GM12878 (cell line): ENCODE measurements around the gene PHF8. TPM values are rescaled to one million over a fixed set of nuclear protein-coding genes. Genes with fewer than 3 reads are reported as not detected.

Experiments used
- ATF7 ChIP-seq: fragments of 450-650 bp; IDR thresholded peaks from 2 replicates; pipeline ENCODE4 v1.6.1; 2016; ENCODE audit warnings: low read depth, mild to moderate bottlenecking
- BHLHE40 ChIP-seq, 2 experiments: fragments of 450-650 bp in 1 of 2; IDR thresholded peaks; 2 replicates each; pipeline ENCODE4 v1.6.1; 2011 to 2017; ENCODE audit warnings: low read depth in 2 of 2, borderline replicate concordance in 1 of 2, improper control_type of control experiment in 1 of 2, low read length in 1 of 2, mild to moderate bottlenecking in 1 of 2
- BRCA1 ChIP-seq: IDR thresholded peaks from 2 replicates; pipeline ENCODE4 v1.6.1; 2011; ENCODE audit warnings: low read depth, low read length, improper control_type of control experiment
- CBX3 ChIP-seq: fragments of 200-600 bp; sonication (generic); IDR thresholded peaks from 2 replicates; pipeline ENCODE4 v1.6.1; 2016; ENCODE audit warnings: low read depth, borderline replicate concordance
- HCFC1 ChIP-seq: fragments of 150-350 bp; IDR thresholded peaks from 2 replicates; pipeline ENCODE4 v1.6.1; 2014; ENCODE audit warnings: low read length
- HDAC6 ChIP-seq: fragments of 200-600 bp; sonication (generic); IDR thresholded peaks from one replicate; pipeline ENCODE4 v1.8.0; 2017; ENCODE audit warnings: antibody characterized with exemption; ENCODE audit not compliant: unreplicated experiment
- KLF5 ChIP-seq: fragments of 450-650 bp; IDR thresholded peaks from 2 replicates; pipeline ENCODE4 v1.6.1; 2014; ENCODE audit warnings: mild to moderate bottlenecking; ENCODE audit not compliant: partially characterized antibody
- LARP7 ChIP-seq: fragments of 450-650 bp; IDR thresholded peaks from 2 replicates; pipeline ENCODE4 v1.6.1; 2017; ENCODE audit warnings: mild to moderate bottlenecking
- MYC ChIP-seq: IDR thresholded peaks from 2 replicates; pipeline ENCODE4 v1.6.1; 2011; ENCODE audit warnings: mild to moderate bottlenecking, low read length, moderate library complexity, inconsistent platforms; ENCODE audit not compliant: insufficient read depth, insufficient replicate concordance, insufficient read length, severe bottlenecking
- NBN ChIP-seq: fragments of 450-650 bp; IDR thresholded peaks from 2 replicates; pipeline ENCODE4 v1.6.1; 2016
- NR2C1 ChIP-seq: fragments of 450-650 bp; IDR thresholded peaks from 2 replicates; pipeline ENCODE4 v1.6.1; 2017; ENCODE audit warnings: antibody characterized with exemption, mild to moderate bottlenecking, moderate library complexity
- NRF1 ChIP-seq: conservative IDR thresholded peaks from 2 replicates; pipeline ENCODE4 v1.6.1; 2011; ENCODE audit warnings: mild to moderate bottlenecking, low read depth, low read length, improper control_type of control experiment
- POLR2A ChIP-seq: IDR thresholded peaks from 2 replicates; pipeline ENCODE4 v1.6.1; 2011; ENCODE audit warnings: low read depth, mild to moderate bottlenecking, low read length
- RB1 ChIP-seq: fragments of 450-650 bp; formaldehyde crosslinking; IDR thresholded peaks from 2 replicates; pipeline ENCODE4 v1.6.1; 2017; ENCODE audit warnings: mild to moderate bottlenecking, borderline replicate concordance
- TBL1XR1 ChIP-seq: IDR thresholded peaks from 2 replicates; pipeline ENCODE4 v1.6.1; 2012; ENCODE audit warnings: low read depth, low read length, improper control_type of control experiment
- TCF7 ChIP-seq: IDR thresholded peaks from 2 replicates; pipeline ENCODE4 v1.6.1; 2014; ENCODE audit warnings: antibody characterized with exemption, borderline replicate concordance
- polyA plus RNA-seq, 11 experiments: library from polyadenylated mRNA; depleted of rRNA in 4 of 11; unstranded in 6 of 11; stranded (reverse) in 5 of 11; fragments of >200 nt; fragmentation: Nextera tagmentation in 4 of 11; fragmentation: Illumina TruSeq in 1 of 11; extraction: Ambion mirVana in 4 of 11; extraction: Trizol in 1 of 11; gene quantifications; 1 replicate in 1 of 11; 2 replicates in 10 of 11; pipeline versions ENCODE4 v1.2.1 to v1.2.3, GENCODE V29; 2011 to 2016; ENCODE audit warnings: inconsistent platforms in 2 of 11, missing spikeins in 2 of 11, low read depth in 1 of 11
- total RNA-seq, 4 experiments: library from RNA; depleted of rRNA in 3 of 4; stranded (reverse); fragments of >200 nt in 3 of 4; fragmentation: Illumina TruSeq in 1 of 4; extraction: Trizol in 1 of 4; gene quantifications; 2 replicates each; pipeline versions ENCODE4 v1.2.1 to v1.2.3, GENCODE V29; 2013 to 2021
- TF ChIP-seq, protein P1 (sequence below): fragments of 450-650 bp; IDR thresholded peaks from 2 replicates; pipeline ENCODE4 v1.6.1; 2016; ENCODE audit warnings: mild to moderate bottlenecking
- TF ChIP-seq, protein P2 (sequence below): fragments of 450-650 bp; IDR thresholded peaks from 2 replicates; pipeline ENCODE4 v1.6.1; 2014; ENCODE audit warnings: mild to moderate bottlenecking
- TF ChIP-seq, protein P3 (sequence below): IDR thresholded peaks from 2 replicates; pipeline ENCODE4 v1.6.1; 2012; ENCODE audit warnings: improper control_type of control experiment, low read depth, low read length; ENCODE audit not compliant: insufficient replicate concordance
- TF ChIP-seq, protein P4 (sequence below): IDR thresholded peaks from 2 replicates; pipeline ENCODE4 v1.6.1; 2012; ENCODE audit warnings: low read length, inconsistent platforms

Gene PHF8
- total and polyA plus RNA-seq, 10 of the 15 experiments (the other 5 are each of a cell fraction or from before 2014, with no cell fraction given) = 2.4 to 23.7 (median 12.7) TPM

DNA sequence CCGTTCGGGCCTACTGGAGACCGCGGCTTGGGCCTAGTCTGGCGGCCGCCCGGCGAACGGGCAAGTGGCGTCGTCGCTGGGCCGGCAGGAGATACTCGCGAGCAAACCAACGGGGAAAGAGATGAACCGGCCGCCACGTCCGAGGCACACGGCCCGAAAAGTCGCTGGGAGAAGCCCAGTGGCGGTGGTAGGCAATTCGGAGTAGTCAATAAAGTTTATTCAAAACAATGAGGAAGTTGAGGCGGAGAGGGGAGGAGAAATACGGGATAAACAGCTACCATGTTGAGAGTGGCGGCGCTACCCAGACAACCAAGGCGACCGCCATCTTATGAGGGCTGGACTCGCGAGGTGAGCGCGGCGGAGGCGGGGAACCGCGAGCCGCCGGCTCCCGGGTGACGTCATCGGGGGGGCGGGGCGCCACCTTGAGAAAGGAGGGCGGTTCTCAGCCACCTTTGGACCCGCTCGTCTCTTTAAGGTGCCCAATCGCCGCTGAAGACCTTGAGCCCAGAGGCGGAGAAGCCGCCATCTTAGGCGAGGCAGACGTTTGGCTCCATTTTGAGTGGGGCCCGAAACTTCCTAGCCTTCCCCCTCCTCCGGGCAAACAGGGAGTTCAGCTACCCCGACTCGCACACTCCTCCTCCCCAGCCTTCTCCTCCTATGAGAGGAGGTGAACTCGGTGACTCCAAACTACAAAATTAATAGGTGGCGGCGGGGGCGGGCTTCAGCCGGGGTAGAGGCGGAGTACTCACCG, at the start of gene PHF8 (continued):
- TF ChIP-seq MYC = no peak
- peak; percentile 58 for TF ChIP-seq POLR2A
- TF ChIP-seq, protein P1, sequence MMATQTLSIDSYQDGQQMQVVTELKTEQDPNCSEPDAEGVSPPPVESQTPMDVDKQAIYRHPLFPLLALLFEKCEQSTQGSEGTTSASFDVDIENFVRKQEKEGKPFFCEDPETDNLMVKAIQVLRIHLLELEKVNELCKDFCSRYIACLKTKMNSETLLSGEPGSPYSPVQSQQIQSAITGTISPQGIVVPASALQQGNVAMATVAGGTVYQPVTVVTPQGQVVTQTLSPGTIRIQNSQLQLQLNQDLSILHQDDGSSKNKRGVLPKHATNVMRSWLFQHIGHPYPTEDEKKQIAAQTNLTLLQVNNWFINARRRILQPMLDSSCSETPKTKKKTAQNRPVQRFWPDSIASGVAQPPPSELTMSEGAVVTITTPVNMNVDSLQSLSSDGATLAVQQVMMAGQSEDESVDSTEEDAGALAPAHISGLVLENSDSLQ = peak; percentile 91
- TF ChIP-seq LARP7 = 0 out of 2 replicates have a peak, but pooled peaks have one; percentile 67
- TF ChIP-seq ATF7 = peak; percentile 99
- TF ChIP-seq, protein P2, sequence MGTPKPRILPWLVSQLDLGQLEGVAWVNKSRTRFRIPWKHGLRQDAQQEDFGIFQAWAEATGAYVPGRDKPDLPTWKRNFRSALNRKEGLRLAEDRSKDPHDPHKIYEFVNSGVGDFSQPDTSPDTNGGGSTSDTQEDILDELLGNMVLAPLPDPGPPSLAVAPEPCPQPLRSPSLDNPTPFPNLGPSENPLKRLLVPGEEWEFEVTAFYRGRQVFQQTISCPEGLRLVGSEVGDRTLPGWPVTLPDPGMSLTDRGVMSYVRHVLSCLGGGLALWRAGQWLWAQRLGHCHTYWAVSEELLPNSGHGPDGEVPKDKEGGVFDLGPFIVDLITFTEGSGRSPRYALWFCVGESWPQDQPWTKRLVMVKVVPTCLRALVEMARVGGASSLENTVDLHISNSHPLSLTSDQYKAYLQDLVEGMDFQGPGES = no peak
- TF ChIP-seq NBN = peak; percentile 98
- no peak for TF ChIP-seq TCF7
- TF ChIP-seq, protein P3, sequence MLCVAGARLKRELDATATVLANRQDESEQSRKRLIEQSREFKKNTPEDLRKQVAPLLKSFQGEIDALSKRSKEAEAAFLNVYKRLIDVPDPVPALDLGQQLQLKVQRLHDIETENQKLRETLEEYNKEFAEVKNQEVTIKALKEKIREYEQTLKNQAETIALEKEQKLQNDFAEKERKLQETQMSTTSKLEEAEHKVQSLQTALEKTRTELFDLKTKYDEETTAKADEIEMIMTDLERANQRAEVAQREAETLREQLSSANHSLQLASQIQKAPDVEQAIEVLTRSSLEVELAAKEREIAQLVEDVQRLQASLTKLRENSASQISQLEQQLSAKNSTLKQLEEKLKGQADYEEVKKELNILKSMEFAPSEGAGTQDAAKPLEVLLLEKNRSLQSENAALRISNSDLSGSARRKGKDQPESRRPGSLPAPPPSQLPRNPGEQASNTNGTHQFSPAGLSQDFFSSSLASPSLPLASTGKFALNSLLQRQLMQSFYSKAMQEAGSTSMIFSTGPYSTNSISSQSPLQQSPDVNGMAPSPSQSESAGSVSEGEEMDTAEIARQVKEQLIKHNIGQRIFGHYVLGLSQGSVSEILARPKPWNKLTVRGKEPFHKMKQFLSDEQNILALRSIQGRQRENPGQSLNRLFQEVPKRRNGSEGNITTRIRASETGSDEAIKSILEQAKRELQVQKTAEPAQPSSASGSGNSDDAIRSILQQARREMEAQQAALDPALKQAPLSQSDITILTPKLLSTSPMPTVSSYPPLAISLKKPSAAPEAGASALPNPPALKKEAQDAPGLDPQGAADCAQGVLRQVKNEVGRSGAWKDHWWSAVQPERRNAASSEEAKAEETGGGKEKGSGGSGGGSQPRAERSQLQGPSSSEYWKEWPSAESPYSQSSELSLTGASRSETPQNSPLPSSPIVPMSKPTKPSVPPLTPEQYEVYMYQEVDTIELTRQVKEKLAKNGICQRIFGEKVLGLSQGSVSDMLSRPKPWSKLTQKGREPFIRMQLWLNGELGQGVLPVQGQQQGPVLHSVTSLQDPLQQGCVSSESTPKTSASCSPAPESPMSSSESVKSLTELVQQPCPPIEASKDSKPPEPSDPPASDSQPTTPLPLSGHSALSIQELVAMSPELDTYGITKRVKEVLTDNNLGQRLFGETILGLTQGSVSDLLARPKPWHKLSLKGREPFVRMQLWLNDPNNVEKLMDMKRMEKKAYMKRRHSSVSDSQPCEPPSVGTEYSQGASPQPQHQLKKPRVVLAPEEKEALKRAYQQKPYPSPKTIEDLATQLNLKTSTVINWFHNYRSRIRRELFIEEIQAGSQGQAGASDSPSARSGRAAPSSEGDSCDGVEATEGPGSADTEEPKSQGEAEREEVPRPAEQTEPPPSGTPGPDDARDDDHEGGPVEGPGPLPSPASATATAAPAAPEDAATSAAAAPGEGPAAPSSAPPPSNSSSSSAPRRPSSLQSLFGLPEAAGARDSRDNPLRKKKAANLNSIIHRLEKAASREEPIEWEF = no peak
- TF ChIP-seq KLF5 = no peak
- peak; percentile 34; the same call in 1 of the 2 replicates for TF ChIP-seq BRCA1
- TF ChIP-seq HDAC6 = no peak
- peak in 1 of 2 experiments; percentile 9; a peak in 1 of 4 replicates for TF ChIP-seq BHLHE40 (IDR thresholded peaks at IDR 0.05; ENCODE audit: borderline replicate concordance in 1 of 2, low read depth in 2 of 2, low read length in 1 of 2)
- no peak for TF ChIP-seq RB1
- peak; percentile 6; the same call in 1 of the 2 replicates for TF ChIP-seq TBL1XR1
- TF ChIP-seq, protein P4, sequence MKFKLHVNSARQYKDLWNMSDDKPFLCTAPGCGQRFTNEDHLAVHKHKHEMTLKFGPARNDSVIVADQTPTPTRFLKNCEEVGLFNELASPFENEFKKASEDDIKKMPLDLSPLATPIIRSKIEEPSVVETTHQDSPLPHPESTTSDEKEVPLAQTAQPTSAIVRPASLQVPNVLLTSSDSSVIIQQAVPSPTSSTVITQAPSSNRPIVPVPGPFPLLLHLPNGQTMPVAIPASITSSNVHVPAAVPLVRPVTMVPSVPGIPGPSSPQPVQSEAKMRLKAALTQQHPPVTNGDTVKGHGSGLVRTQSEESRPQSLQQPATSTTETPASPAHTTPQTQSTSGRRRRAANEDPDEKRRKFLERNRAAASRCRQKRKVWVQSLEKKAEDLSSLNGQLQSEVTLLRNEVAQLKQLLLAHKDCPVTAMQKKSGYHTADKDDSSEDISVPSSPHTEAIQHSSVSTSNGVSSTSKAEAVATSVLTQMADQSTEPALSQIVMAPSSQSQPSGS = peak; percentile 67
- peak; percentile 74 for TF ChIP-seq NR2C1
- TF ChIP-seq NRF1 = no peak
- no peak for TF ChIP-seq CBX3
- peak; percentile 78 for TF ChIP-seq HCFC1
